Measurements from ENCODE around the gene WIPF3.

DNA sequence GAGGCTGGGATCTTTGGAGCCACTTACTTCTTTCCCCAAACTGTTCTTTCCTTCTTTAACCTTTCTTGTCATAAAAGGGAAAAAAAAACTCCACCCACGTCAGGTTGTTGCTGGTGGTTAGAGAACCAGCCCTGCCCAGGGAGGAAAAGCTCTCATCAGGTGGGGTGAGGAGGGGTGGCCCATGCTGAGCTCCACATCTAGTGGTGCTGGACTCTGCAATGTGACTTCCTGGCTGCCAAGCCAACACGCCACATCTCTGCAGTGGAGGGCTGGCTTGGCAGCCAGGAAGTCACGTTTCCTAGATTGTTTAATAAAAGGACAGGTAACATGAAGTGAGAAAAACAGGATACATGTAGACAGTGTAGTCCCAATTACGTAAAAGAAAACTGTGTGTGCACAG, 37.4 kb downstream of the WIPF3 start:
- TF ChIP-seq, protein P1, sequence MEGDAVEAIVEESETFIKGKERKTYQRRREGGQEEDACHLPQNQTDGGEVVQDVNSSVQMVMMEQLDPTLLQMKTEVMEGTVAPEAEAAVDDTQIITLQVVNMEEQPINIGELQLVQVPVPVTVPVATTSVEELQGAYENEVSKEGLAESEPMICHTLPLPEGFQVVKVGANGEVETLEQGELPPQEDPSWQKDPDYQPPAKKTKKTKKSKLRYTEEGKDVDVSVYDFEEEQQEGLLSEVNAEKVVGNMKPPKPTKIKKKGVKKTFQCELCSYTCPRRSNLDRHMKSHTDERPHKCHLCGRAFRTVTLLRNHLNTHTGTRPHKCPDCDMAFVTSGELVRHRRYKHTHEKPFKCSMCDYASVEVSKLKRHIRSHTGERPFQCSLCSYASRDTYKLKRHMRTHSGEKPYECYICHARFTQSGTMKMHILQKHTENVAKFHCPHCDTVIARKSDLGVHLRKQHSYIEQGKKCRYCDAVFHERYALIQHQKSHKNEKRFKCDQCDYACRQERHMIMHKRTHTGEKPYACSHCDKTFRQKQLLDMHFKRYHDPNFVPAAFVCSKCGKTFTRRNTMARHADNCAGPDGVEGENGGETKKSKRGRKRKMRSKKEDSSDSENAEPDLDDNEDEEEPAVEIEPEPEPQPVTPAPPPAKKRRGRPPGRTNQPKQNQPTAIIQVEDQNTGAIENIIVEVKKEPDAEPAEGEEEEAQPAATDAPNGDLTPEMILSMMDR (IDR thresholded peaks at IDR 0.05; ENCODE audit: low read depth, low read length, poor library complexity, severe bottlenecking), result no peak
- no peak for TF ChIP-seq EZH2phosphoT487 (IDR thresholded peaks at IDR 0.05; ENCODE audit: borderline replicate concordance, low read length)
